NCI-H82 treated with DMSO at 0.1 percent for 48 hours (cell line): ENCODE results near the gene POSTN.
"Not testable (repeated sequence)": the region's sequence is repeated elsewhere in the genome, so short reads cannot be mapped to it uniquely, and the experiment has no call there.

Experiments
- DNase-seq: peaks from one replicate; lab custom pipeline; 2025; ENCODE audit not compliant: unreplicated experiment; lab: John Stamatoyannopoulos, UW

Gene POSTN

DNA sequence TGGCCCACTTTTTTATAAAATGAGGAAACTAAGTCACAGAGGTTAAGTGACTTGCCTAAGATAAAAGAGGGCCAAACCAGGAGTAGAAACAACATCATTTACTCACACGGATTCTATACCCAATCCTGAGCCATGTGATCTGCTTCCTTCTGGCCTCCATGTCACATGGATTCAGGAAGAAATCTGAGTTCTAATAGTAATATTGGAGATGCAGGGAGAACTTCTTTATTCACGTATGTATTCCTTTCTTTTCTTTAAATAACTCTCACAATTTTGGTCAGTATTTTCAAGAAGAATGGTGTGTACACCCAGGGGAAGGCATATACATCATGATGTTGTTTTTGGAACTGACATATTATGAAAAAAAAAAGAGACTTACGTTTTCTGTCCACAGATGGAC, 1.8 kb downstream of the POSTN start:
- DNase-seq, result no peak

DNA sequence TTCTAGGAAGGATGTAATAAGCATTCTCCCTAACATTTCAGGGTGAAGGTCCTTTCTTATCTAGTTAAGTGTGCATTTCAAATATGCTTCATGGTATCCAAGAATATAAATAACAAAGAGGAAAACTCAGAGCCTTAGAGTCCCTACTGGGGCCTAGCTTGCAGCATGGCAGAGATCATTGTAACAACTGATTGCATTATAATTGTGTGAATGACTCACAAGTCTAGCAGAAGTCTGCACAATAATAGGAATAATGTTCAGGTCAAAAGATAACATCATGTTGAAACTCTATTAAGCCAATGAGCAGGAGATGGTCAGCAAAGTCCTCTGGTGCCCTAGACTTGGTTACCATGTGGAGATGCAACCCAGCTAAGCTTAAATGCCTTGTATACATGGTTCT, 3.4 kb downstream of the POSTN start:
- no peak for DNase-seq

GRCh38 chr13:37594550-37594949, 4.0 kb downstream of the POSTN start:
- no peak for DNase-seq

DNA sequence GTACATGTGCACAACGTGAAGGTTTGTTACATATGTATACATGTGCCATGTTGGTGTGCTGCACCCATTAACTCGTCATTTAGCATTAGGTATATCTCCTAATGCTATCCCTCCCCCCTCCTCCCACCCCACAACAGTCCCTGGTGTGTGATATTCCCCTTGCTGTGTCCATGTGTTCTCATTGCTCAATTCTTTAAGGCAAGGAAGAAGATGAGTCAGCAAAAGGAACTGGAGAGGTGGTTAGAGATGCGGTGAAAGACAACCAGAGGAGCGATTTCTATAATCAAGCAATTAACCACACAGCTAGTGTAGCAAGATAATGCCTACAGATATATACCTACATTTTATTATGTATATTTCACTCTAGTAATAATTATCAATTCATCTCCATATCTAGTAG, 9.2 kb downstream of the POSTN start:
- DNase-seq, result not testable (repeated sequence)

GRCh38 chr13:37587236-37587635, 11.3 kb downstream of the POSTN start:
- DNase-seq, result no peak

- no peak for DNase-seq
Observed at GRCh38 chr13:37586164-37586563, 12.4 kb downstream of the POSTN start.

DNA sequence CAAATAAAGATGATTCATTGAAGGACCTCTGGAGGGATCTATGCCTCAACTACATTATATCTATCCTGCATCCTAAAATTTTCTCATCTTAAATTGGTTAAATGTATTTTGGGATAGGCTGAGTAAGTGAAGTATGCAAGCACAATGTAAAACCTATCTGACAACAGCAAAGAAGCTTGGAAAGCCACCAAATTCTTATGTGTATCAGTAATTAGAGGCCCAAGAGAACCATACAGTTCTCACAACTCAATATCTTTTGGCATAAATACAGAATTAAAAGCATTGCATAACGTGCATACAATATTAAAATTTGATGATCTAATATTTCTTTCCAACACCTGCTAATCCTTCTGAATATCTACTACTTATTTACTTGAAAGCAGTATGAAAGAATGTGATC, 13.0 kb downstream of the POSTN start:
- no peak for DNase-seq

- DNase-seq, result no peak
Observed at GRCh38 chr13:37576601-37577000, 22.0 kb downstream of the POSTN start.

DNA sequence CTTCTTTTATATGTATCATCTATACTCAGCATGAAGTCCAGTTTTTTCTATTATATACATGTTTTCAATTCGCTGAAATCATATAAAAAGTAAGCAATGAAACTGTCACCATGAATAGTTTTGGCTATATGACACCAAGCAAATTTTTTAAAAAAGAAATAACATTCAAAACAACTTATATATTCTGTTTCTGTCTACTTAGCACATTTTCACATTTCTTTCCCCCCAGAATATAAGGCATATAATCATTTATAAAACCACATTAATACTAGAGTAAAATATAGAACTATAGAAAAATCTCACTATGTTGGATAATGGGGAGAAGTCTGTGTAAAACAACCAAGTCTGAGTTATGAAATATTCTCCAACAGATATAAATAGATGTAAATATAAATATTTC, 33.1 kb downstream of the POSTN start:
- no peak for DNase-seq

GRCh38 chr13:37561031-37561430, 37.5 kb downstream of the POSTN start:
- DNase-seq, result no peak

DNA sequence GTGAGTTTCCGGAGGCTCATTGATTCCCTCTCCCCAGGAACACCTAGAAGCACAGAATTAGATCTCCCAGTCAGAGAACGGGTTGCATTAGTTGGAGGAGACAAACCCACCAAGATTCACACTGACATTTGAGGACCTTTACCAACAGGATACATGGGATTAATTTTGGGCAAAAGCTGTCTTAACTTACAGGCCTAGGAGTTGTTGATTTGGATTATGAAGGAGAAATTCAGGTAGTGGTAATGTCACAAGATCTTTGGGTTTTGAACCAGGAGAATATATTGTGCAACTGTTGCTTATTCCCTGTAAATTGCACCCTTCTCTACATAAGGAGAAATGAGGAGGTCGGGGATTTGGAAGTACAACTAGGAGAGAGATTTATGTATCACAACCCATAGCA, 38.0 kb downstream of the POSTN start:
- DNase-seq, result no peak

DNA sequence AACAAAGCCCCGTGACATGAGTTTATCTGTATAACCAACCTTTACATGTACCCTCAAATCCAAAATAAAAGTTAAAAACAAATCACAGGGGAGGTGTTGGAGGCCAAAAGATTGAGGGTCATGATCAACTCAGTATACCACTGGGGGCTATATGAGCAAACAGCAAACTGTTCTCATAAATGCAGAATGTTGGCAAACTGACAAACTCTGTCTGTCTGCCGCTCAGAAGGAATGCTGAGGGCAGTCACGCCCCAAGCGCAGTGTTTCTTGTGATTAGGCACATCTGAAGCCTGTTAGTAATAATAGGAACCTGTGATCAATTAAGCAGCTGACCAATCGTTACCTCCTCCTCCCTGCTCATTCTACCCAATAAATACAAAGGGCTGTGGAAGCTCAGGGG, 39.8 kb downstream of the POSTN start:
- not testable (repeated sequence) for DNase-seq

DNA sequence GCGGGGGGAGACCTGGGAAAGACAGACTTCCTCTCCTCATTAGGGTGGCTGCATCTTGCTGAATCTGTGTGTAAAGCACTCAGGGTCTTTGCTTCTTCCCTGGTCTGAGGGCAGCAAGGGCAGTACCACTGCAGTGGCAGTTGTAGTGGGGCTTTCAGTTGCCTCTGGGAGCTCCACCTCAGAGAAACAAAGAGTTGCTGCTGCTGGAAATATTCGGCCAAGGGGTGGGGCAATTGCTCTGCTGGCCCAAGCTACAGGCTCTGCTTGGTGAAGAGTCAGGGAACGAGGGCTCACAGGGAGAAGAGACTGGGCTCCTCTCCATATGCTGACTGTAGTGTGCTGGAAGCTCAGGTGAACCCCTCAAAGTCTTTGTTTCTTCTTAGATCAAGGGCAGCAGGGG, 52.5 kb downstream of the POSTN start:
- no peak for DNase-seq

GRCh38 chr13:37544995-37545394, 53.6 kb downstream of the POSTN start:
- no peak for DNase-seq

DNA sequence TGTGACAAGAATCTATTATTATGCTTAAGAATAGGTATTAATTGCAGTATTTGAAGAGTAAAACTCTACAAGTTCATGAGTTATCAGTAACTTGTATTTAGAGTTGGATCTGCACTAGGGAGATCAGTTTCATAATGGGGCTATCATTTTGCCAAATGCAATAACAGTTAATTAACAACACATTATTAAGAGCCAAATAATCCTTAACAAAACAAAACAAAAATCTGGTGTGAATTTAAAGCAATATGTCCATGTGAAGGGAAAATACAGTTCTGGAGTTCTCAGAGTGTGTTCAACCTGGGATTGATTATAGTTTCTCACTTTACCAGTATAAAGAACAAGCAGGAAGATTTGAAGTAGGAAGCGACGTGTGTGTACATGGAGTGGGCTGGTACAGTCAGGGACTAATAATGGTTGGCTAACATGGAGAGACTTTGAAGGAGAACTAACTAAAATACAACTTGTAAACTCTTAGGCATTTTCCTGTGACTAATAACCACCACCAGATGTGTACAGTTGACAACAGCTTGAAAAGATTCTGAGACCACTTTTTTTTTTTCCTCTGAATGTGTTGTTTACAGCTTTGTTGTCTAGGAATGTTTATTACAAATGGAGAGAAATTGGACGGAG, 58.5 kb downstream of the POSTN start:
- DNase-seq, result no peak

DNA sequence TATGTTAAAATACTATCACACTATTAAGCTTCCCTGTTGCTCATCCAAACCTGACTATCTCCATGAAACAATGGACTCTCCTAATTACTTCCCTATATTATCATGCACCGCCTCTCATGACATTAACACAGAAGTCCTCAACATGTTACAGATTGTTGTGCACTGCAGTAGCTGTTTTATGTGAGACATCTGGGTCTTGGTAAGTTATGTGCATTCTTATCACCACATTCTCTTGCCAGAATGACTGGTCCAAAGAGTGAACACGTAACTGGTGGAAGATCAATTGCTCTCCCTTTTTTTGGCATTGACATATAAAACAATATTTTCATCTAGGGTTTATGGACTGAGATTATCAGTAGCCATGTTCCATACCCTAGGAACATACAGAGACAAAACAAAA, 59.4 kb downstream of the POSTN start:
- no peak for DNase-seq

GRCh38 chr13:37535501-37535900, 63.1 kb downstream of the POSTN start:
- DNase-seq, result no peak

DNA sequence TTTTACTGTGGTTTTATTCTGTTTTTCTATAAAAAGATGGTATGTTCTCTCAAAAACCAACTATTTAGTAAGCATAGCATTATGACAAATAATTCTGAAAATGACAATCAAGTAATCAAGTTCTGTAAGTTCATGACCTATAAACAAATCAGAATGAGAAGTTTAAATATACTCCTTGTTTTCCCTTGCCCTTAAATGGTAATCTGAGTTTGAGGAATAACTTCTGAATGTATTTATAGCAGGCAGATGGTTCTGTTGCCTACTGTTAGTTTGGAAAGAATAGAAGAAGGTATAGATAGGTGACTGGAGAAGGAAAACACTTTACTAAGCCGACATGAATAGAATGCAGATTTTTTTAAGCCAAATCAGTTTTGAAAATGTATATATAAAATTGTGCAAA, 63.9 kb downstream of the POSTN start:
- no peak for DNase-seq

- no peak for DNase-seq
Observed at GRCh38 chr13:37534181-37534580, 64.4 kb downstream of the POSTN start.

GRCh38 chr13:37531049-37531448, 67.5 kb downstream of the POSTN start:
- no peak for DNase-seq

GRCh38 chr13:37529751-37530385, 68.7 kb downstream of the POSTN start:
- no peak for DNase-seq

DNA sequence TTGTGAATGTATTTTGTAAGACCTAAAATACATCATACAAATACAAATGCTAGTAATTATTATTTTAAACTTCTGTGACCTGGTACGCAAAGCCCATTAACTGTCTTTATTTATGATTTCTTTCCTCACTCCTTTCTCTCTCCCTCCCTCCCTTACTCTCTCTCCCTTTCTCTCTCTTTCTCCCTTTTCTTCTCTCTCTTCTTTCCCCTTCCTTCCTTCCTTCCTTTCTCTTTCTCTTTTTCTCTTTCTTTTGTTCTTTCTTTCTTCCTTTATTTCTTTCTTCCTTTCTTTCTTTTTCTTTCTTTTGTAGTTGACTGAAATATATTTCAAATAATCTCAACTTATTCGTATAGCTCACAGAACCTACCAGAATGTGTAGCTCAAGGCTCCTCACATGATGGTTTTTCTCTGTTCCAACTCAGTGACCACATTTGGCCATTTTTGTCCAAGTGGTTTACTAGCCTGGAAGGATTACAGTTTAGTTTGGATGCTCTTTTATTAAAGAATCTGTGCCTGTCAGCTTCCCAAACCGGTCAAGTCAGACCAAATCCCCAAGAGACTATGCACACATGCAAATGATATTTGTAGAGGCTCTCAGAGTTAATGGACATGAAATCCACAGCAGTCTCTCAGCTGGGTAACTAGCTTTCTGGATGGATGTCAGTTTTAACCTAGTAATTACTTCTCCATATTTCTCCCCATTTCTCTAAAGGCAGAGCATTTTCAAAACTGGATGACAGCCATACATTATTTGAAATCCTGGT, 71.7 kb downstream of the POSTN start:
- no peak for DNase-seq
